ENCODE data around the gene NECAB2.

NECAB2 gene

DNA sequence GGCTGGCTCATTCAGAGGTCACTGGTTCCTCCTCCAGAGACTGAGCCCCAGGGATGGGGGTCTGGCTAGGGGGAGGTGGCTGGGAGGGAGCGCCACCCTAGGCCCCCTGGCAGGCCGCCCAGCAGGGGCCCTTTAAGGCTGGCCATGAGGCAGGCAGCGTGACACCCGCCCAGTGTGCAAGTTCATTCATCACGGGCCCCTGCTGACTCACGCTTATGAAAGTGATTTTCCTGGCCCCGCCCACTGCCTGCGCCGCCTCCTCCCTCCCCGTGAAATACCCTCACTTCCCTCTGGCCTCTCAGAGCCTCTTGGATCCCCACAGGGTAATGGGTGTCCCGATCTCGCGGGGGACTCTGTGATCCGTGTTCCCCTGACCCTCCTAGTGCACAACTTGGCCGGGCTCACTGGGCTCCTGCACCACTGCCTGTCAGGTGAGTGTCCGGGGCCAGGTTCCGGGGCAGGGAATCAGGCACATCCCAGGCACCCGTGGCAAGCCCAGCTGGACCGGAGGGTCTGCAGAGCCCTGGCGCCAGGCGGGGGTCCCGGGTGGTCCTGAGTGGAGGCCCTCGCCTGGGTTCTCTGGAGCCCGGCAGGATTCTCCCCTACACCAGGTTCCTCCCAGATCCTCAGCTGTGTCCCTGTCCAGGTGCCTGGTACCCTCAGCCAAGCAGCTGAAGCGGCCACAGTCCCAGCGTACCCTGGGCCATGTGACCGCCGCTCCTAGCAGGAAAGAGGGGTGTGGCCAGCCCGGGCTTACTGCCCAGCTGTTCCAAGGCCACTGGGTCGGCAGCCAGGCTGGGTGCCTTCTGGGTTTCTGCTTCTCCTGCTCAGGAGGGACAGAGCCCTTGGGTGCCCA, 14.9 kb upstream of the NECAB2 start, which contains the start of gene OSGIN1:
OSGIN1 (plus strand) TSS at position 301 of the 856 bp plus-strand sequence. CDS start 4,432 bp downstream, outside the sequence.
- DNase-seq: peak; percentile 80

- no peak for DNase-seq
Observed at GRCh38 chr16:83953796-83954576, 14.1 kb upstream of the NECAB2 start.

DNA sequence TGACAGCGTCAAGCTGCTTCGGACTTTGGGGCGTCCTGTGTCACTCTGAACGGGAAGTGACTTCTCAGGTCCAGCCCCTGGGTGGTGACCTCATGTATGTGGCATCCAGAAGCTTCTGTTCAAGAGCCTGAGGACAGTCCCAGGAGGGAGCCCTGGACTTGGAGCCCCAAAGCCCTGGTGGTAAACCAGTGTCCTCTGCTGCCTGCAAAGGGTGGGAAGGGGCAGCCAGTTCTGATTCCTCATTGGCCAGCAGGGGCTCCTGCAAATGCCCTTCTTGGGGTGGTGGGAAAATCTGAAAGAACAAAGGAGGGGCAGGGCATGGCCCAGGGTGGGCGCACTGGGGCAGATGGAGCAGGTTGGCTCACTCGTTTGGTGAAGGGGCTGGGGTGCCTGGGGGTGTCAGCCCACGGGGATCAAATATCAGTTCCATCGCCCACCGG, 13.4 kb upstream of the NECAB2 start:
- no peak for DNase-seq

DNA sequence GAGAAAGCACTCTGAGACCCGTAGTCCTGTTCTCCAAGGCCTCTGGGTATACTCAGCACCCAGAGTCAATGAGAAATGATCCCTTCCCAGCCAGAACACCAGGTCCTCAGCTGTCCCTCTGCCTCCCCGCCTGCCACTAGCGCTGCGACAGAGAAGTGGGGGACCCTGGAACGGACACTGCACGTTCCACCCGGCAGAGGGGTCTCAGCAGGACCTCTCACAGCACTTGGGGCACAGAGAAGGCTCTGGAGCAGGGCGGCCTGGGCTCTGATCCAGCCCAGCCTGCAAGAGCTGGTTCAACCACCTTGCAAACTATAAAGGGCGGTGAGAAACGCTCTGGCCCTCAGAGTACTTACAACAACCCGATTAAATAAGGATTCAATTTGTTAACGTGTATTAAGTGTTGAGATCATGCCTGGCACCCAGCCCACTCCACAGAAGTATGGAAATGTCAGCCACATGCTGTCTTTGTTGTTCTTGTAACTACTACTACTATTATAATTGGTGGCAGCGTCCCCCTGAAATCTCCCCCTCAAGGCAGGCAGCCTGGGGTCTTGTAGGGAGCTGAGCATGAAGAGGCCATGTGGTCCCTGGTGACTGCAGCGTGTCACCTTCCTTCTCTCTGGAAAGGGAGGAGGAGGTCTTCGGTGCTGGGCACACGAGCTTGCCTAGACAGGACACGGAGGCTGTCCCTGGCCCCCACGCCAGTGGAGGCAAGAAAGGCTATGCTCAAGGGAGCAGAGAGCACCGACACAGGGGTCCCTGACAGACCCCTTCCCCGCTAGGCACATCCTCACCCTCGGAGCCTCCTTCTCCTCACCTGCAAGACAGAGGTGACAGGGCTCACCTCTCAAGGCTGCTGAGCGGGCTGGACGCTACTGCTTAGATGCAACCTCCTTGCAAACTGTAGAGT, 12.6 kb upstream of the NECAB2 start:
- no peak for DNase-seq

DNA sequence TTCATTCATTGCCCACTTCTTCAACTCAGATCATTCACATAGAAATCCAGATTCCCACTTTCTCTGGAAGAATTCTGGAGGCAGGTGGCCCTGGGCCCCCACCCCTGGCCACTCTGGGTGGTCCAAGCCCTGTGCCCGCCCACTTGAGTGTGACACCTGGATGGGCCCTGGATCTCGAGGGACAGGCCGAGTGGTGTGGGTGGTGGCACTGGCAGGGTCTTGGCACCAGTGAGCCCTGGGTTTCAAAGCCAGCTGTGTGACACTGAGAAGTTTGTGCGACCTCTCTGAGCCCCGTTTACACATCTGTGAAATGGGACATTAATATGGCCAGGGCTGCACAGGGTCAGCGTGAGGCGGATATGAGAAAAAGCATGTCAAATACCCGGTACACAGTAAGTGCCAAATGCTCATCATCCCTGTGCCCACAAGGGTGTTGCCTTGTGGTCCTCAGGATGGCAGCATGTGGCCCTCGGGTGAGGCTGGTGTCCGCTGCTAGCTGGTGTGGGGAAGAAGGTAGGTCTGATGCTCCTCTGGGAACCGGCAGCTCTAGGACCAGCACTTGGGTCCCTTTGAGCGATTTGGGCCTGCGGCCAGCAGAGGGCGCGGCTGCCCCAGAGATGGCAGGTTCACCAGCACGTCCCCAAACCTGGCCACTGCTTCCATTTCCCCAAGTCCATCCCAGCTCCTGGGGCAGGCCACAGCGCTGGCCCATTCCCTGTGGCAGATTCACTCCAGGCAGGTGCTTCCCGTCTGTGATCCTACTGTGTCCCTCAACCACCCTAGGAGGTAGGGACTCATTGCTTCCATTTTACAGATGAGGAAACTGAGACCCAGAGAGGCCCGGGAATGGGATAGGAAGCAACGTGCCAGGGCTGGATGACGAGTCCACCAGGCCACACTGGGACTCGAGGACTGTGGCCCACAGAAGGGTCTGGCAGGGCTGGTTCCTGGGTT, 11.4 kb upstream of the NECAB2 start:
- peak; percentile 74 for DNase-seq

DNA sequence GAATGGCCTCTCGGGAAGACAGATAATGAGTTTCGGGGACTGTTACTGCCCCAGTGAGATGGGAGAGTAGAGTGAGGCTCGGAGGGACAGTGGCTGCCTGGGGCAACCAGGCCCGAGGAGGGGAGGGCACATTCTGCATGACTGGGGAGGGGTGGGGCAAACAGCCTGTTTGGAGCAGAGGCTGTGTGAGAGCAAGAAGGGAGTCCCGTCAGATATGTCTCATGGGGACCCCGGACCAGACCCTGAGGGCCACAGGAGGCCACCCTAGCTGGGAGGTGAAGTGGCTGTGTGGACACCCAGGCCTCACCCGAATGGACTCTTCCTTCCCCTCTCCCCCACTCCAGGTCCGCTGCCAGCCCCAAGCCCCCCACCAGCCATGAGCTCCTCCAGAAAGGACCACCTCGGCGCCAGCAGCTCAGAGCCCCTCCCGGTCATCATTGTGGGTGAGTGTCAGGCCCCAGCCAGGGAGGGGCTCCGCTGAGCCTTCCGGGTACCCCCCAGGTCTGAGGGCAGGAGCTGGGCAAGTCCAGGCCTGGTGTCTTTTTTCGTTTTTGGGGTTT, 10.7 kb upstream of the NECAB2 start:
- no peak for DNase-seq

GRCh38 chr16:83958137-83958845, 9.8 kb upstream of the NECAB2 start:
- no peak for DNase-seq

DNA sequence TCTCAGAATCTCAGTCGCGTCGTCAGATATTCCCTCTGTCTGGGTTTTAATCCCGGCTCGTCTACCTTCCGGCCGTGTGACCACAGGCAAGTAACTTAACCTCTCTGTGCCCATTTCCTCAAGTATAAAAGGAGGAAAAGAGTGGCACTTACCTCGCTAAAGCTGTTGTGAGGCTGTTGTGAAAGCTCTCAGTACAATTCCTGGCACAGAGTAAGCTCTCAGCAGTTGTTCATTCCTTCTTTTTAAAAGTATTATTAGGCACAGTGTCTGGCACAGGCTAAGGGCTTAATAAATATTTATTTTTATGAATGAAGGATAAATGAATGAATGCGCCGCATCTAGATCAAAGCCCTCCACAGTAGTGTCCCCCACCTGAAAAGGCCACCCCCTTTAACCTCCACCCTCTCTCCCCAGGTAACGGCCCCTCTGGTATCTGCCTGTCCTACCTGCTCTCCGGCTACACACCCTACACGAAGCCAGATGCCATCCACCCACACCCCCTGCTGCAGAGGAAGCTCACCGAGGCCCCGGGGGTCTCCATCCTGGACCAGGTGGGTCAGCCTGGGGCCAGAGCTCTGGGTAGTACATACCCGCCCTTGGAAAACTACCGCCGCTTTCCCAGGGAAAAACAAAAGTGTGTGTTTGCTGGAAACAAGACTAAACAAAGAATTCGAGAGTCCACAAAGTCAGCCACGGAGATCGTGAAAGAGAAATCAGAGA, 9.0 kb upstream of the NECAB2 start:
- no peak for DNase-seq

- no peak for DNase-seq
Observed at GRCh38 chr16:83959656-83960434, 8.2 kb upstream of the NECAB2 start.

- no peak for DNase-seq
Observed at GRCh38 chr16:83960521-83961249, 7.4 kb upstream of the NECAB2 start.

- no peak for DNase-seq
Observed at GRCh38 chr16:83961591-83961990, 6.5 kb upstream of the NECAB2 start.

DNA sequence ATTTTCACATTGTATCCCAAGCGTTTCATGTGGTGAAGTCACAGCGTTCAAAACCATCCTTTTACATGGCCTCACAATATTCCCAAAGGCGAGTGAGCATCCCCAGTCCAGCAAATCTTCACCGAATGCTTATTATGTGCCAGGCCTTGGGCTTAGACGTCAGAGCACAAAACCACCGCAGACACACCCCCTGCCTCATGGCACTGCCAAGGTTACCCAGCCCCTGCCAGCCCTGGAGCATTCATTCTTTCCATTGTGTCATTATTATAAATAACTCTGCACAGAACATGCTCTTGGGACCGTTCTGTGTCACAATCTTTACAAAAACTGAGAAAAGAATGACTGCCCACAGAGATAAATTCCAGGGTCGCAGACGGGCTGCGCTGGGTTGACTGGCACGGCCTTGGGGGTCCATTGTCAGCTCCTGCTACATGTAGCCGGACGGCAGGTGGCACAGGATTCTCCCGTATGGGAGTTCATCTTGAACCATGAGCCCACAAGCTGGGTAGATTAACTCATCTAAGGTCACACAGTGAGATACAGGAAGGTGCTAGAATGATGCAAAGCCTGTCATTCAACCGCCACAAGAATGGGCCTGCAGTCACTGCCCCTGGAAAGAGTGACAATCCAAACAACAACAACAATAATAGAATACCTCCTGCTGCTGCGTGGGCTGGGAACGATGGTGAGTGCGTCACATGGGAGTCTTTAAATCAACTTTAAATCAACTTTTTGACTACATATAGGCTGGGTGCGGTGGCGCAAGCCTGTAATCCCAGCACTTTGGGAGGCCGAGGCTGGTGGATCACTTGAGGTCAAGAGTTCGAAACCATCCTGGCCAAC, 4.5 kb upstream of the NECAB2 start:
- DNase-seq: no peak

- no peak for DNase-seq
Observed at GRCh38 chr16:83964684-83965443, 3.2 kb upstream of the NECAB2 start.

DNA sequence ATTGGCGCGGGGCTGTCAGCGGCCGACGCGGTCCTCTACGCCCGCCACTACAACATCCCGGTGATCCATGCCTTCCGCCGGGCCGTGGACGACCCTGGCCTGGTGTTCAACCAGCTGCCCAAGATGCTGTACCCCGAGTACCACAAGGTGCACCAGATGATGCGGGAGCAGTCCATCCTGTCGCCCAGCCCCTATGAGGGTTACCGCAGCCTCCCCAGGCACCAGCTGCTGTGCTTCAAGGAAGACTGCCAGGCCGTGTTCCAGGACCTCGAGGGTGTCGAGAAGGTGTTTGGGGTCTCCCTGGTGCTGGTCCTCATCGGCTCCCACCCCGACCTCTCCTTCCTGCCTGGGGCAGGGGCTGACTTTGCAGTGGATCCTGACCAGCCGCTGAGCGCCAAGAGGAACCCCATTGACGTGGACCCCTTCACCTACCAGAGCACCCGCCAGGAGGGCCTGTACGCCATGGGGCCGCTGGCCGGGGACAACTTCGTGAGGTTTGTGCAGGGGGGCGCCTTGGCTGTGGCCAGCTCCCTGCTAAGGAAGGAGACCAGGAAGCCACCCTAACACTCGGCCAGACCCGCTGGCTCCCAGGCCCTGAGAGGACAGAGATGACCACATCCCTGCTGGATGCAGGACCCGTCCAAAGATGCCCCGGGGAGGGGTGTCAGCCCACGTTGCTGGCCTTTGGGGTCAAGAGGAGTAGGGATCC, 2.4 kb upstream of the NECAB2 start:
- DNase-seq: no peak

DNA sequence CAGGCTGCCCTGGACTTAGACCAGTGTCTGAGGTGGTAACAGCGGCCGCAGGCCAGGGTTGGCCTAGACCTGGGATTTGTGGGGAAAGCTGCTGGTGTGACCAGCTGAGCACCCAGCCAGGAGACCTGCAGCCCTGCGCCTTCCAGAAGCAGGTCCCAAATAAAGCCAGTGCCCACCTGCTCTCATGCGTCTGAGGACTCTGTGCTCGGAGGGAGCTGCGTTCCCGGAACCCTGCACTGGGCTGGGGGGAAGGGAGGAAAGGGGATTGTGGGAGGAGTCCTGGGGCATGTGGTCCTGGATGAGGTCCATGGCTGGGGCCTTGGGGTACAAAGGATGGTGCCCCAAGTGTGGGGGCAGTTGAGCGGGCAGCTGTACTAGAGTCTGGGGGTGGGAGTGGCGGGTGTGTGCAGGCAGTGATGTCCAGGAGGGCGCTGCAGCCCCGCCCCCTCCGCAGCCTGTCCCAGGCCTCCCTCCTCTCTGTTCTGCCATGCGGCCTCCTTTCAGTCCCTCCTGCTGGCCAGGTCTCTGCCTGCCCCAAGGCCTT, 1.8 kb upstream of the NECAB2 start:
- DNase-seq: no peak

DNA sequence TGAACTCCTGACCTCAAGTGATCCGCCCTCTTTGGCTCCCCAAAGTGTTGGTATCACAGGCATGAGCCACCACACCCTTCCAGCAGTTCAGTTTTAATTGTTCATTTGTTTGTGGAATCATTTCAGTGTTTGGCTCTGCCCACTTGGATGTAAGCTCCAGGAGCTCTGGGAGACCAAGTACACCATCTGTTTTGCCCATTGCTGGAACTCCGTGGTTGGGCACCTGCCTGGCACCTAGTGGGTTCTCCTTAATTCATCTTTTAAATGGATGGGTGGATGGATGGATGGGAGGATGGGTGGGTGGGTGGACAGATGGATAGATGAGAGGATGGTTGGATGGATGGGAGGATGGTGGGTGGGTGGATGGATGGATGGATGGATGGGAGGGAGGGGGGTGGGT, 953 bp upstream of the NECAB2 start:
- DNase-seq: no peak
